Left ventricle myocardium inferior (tissue), 1 donor: ENCODE results near the gene FANCI. TPM values are rescaled to one million over a fixed set of nuclear protein-coding genes. Genes with fewer than 3 reads are reported as not detected.
A peak's percentile ranks its signal among the peaks of the same experiment; 100 is the strongest.

Experiments used
- DNase-seq: peaks from one replicate; pipeline ENCODE4 v3.0.0-alpha.2; 2020
- H3K27ac ChIP-seq: fragments of 200-600 bp; replicated peaks from 2 replicates; pipeline ENCODE4 v1.8.0; 2021
- H3K27me3 ChIP-seq: fragments of 200-600 bp; 2 replicates; pipeline ENCODE4 v1.8.0; 2021; ENCODE audit warnings: low read depth
- H3K36me3 ChIP-seq: fragments of 200-600 bp; 2 replicates; pipeline ENCODE4 v1.8.0; 2021
- H3K4me1 ChIP-seq: fragments of 200-600 bp; 2 replicates; pipeline ENCODE4 v1.8.0; 2021
- H3K4me3 ChIP-seq: fragments of 200-600 bp; 2 replicates; pipeline ENCODE4 v1.8.0; 2021; ENCODE audit warnings: mild to moderate bottlenecking, moderate library complexity
- H3K9me3 ChIP-seq: fragments of 200-600 bp; replicated peaks from 2 replicates; pipeline ENCODE4 v1.8.0; 2021
- intact Hi-C: fragments of 100-400 bp; cut with micrococcal nuclease; formaldehyde crosslinking; loops from one replicate; pipeline ENCODE4 v1.11.0; 2022
- total RNA-seq: library from RNA; stranded (reverse); fragmentation: NEBNext Ultra II Directional; extraction: Animal tissue kit (Norgen Biotek cat#: 25700); gene quantifications from one replicate; pipeline ENCODE4 v1.2.1, GENCODE V29; 2021
- TF ChIP-seq, protein P1 (sequence below): fragments of 200-600 bp; IDR thresholded peaks from 2 replicates; pipeline ENCODE4 v1.8.0; 2021; ENCODE audit warnings: antibody characterized with exemption, mild to moderate bottlenecking, borderline replicate concordance
- donor health status: DM: no; HTN: yes; CAD: no; lungs with severe emphysema.

FANCI gene
- total RNA-seq, 1 donor from 2014 or later, result 2.7 TPM

DNA sequence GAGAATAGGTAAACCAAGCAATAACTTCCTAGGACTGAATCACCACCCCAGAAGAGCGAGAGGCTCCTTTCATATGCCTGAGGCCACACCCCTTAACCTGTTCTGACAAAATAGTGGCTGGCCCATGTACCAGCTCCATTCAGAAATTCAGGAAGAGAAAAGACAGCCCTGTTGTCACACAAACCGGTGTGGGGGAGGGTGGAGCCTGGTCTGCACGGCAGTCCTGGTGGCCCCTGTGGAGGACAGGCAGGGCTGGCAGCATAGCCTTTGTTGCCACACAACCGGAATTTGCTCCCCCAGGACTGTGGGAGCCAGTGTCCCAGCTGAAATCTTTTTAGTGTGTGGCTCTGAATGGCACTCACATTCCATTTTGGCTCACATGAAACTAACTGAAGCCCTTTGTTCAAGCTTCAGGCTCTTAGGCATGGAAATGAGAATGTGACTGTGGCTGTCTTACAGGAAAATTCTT, 46.2 kb upstream of the FANCI start:
- Histone ChIP-seq H3K4me3 (no peak overlapping the region), H3K4me1 (peaks cover 59% of the 10 kb centered on the region), H3K27ac (peak overlapping the region; percentile 66), H3K27me3 (no peaks in the 10 kb centered on the region), H3K36me3 (peaks cover 73% of the 10 kb centered on the region), H3K9me3 (no peaks in the 10 kb centered on the region)
- TF ChIP-seq, protein P1, sequence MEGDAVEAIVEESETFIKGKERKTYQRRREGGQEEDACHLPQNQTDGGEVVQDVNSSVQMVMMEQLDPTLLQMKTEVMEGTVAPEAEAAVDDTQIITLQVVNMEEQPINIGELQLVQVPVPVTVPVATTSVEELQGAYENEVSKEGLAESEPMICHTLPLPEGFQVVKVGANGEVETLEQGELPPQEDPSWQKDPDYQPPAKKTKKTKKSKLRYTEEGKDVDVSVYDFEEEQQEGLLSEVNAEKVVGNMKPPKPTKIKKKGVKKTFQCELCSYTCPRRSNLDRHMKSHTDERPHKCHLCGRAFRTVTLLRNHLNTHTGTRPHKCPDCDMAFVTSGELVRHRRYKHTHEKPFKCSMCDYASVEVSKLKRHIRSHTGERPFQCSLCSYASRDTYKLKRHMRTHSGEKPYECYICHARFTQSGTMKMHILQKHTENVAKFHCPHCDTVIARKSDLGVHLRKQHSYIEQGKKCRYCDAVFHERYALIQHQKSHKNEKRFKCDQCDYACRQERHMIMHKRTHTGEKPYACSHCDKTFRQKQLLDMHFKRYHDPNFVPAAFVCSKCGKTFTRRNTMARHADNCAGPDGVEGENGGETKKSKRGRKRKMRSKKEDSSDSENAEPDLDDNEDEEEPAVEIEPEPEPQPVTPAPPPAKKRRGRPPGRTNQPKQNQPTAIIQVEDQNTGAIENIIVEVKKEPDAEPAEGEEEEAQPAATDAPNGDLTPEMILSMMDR, result no peak
- DNase-seq, result no peak
- intact Hi-C loops, result no loop called here

GRCh38 chr15:89198196-89198595, 45.6 kb upstream of the FANCI start:
- Histone ChIP-seq H3K36me3 (peaks cover 67% of the 10 kb centered on the region), H3K4me3 (no peak overlapping the region), H3K9me3 (no peaks in the 10 kb centered on the region), H3K27me3 (no peaks in the 10 kb centered on the region), H3K27ac (peak overlapping the region; percentile 66), H3K4me1 (peaks cover 59% of the 10 kb centered on the region)
- intact Hi-C loops, result no loop called here
- DNase-seq, result no peak
- TF ChIP-seq, protein P1, result no peak

- no peaks in the 10 kb centered on the region for H3K9me3 ChIP-seq
- peaks cover 59% of the 10 kb centered on the region for H3K4me1 ChIP-seq
- H3K27me3 ChIP-seq, result no peaks in the 10 kb centered on the region
- intact Hi-C loops, result no loop called here
- no peak overlapping the region for H3K4me3 ChIP-seq
- H3K36me3 ChIP-seq, result peaks cover 59% of the 10 kb centered on the region
- H3K27ac ChIP-seq, result peak overlapping the region; percentile 66
- DNase-seq, result no peak
- TF ChIP-seq, protein P1, result no peak
These were observed 44.8 kb upstream of the FANCI start for GRCh38 chr15:89198934-89199333.

GRCh38 chr15:89199746-89200145, 44.0 kb upstream of the FANCI start:
- H3K27ac ChIP-seq, result peak overlapping the region; percentile 55
- peak; percentile 36 for DNase-seq

DNA sequence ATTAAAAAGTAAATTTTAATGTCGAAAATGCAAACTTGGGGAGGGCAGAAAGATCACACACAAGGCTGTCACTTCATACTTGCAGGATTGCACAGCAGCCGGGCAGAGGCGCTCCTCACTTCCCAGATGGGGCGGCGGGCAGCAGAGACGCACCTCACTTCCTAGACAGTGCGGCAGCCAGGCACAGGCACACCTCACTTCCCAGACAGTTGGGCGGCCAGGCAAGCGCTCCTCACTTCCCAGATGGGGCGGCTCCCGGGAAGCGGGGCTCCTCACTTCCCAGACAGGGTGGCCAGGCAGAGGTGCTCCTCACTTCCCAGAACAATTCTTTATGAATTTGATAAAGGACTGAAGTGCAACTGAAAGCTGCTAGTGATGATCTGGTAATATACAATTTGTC, 43.6 kb upstream of the FANCI start:
- H3K9me3 ChIP-seq, result no peaks in the 10 kb centered on the region
- H3K4me3 ChIP-seq, result no peak overlapping the region
- H3K27ac ChIP-seq, result peak overlapping the region; percentile 55
- peaks cover 54% of the 10 kb centered on the region for H3K4me1 ChIP-seq
- intact Hi-C loops, result no loop called here
- DNase-seq, result no peak
- H3K36me3 ChIP-seq, result peaks cover 47% of the 10 kb centered on the region
- TF ChIP-seq, protein P1, result no peak
- H3K27me3 ChIP-seq, result no peaks in the 10 kb centered on the region

More at GRCh38 chr15:89199746-89200145, 44.0 kb upstream of the FANCI start:
- H3K36me3 ChIP-seq, result peaks cover 51% of the 10 kb centered on the region
- intact Hi-C loops, result no loop called here
- H3K4me3 ChIP-seq, result no peak overlapping the region
- peaks cover 58% of the 10 kb centered on the region for H3K4me1 ChIP-seq
- TF ChIP-seq, protein P1, result no peak
- H3K9me3 ChIP-seq, result no peaks in the 10 kb centered on the region
- H3K27me3 ChIP-seq, result no peaks in the 10 kb centered on the region
